Activated CD4-positive, alpha-beta T cell treated with anti-CD3 and anti-CD28 coated beads, Interleukin-2, amount 10 ng/mL, durations not matched to agents 24 days and 14 days (primary cell): ENCODE data around the gene RPP25L. TPM values are rescaled to one million over a fixed set of nuclear protein-coding genes. Genes with fewer than 3 reads are reported as not detected.

Experiments used
- DNase-seq: peaks from one replicate; pipeline ENCODE4 v3.0.0; 2022
- H3K27ac Mint-ChIP-seq: one replicate; pipeline ENCODE4 v1.8.0; 2022; ENCODE audit warnings: mild to moderate bottlenecking, mixed read lengths
- H3K27me3 Mint-ChIP-seq: one replicate; pipeline ENCODE4 v1.8.0; 2022; ENCODE audit warnings: mixed read lengths
- H3K36me3 Mint-ChIP-seq: one replicate; pipeline ENCODE4 v1.8.0; 2022; ENCODE audit warnings: low read depth, mild to moderate bottlenecking, mixed read lengths
- H3K4me1 Mint-ChIP-seq: one replicate; pipeline ENCODE4 v1.8.0; 2021; ENCODE audit warnings: mixed read lengths
- H3K4me3 Mint-ChIP-seq: one replicate; pipeline ENCODE4 v1.8.0; 2022; ENCODE audit warnings: mild to moderate bottlenecking, moderate library complexity, mixed read lengths
- H3K9me3 Mint-ChIP-seq: one replicate; pipeline ENCODE4 v1.8.0; 2021; ENCODE audit warnings: mixed read lengths
- intact Hi-C: fragments of 100-400 bp; cut with micrococcal nuclease; formaldehyde crosslinking; loops from one replicate; pipeline ENCODE4 v1.15.1; 2023
- total RNA-seq: library from RNA; stranded (reverse); gene quantifications from 2 replicates; pipeline ENCODE4 v1.2.3, GENCODE V29; 2022

The RPP25L gene
- total RNA-seq, 1 donor from 2014 or later, result 34.8 TPM

- no peak overlapping the region for H3K4me3 Mint-ChIP-seq
- intact Hi-C loops, result no loop called here
- H3K27me3 Mint-ChIP-seq, result peaks cover 25% of the 10 kb centered on the region
- H3K9me3 Mint-ChIP-seq, result no peaks in the 10 kb centered on the region
- H3K4me1 Mint-ChIP-seq, result peaks cover 38% of the 10 kb centered on the region
- no peak for DNase-seq
- H3K27ac Mint-ChIP-seq, result no peak overlapping the region
- H3K36me3 Mint-ChIP-seq, result peaks cover 40% of the 10 kb centered on the region
Measured at GRCh38 chr9:34633166-34633565, 21.3 kb upstream of the RPP25L start.

DNA sequence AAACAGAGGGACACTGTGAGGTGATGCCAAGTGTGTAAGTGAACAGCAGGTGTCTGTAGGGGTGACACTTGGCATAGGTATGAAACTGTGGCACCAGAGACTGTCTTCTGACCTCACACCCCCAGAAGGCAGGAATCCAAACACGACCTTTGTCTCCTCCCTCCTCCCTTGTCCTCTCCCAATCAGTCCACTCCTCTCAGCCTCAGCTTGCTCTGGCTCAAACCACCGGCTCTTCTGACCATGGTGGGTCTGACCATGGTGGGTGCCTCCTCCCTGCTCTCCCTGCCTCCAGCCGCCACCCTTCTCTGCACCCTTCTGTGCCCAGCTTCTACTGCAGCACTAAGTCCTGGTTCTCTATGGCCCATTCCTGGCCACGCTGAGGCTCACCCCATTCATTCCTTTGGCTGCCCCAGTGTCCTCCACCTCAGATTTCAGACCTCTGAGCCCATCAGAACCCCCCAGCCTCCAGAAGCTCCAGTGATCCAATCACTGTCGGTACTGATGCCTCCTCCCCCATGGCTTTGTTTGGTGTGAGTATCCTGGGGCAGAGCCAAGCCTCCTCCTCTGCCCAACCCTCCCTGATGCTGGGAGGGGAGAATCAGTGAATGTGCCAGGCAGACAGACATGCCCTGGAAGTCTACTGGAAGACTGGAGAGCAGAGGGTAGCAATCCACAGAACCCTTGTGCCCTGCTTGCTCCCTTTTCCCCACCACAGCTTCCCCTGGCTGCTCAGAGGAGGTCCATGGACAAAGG is 18.7 kb upstream of the RPP25L start:
- Mint-ChIP-seq H3K36me3 (peaks cover 29% of the 10 kb centered on the region), H3K27me3 (peaks cover 48% of the 10 kb centered on the region), H3K4me3 (peak overlapping the region; percentile 77), H3K4me1 (peaks cover 28% of the 10 kb centered on the region), H3K9me3 (no peaks in the 10 kb centered on the region), H3K27ac (no peak overlapping the region)
- intact Hi-C loops, result no loop called here
- DNase-seq, result no peak

GRCh38 chr9:34629491-34629808 is 17.6 kb upstream of the RPP25L start:
- intact Hi-C loops, result no loop called here
- Mint-ChIP-seq H3K4me1 (peaks cover 23% of the 10 kb centered on the region), H3K36me3 (peaks cover 20% of the 10 kb centered on the region), H3K27ac (no peak overlapping the region), H3K4me3 (peak overlapping the region; percentile 77), H3K27me3 (peaks cover 53% of the 10 kb centered on the region), H3K9me3 (no peaks in the 10 kb centered on the region)
- DNase-seq, result no peak

DNA sequence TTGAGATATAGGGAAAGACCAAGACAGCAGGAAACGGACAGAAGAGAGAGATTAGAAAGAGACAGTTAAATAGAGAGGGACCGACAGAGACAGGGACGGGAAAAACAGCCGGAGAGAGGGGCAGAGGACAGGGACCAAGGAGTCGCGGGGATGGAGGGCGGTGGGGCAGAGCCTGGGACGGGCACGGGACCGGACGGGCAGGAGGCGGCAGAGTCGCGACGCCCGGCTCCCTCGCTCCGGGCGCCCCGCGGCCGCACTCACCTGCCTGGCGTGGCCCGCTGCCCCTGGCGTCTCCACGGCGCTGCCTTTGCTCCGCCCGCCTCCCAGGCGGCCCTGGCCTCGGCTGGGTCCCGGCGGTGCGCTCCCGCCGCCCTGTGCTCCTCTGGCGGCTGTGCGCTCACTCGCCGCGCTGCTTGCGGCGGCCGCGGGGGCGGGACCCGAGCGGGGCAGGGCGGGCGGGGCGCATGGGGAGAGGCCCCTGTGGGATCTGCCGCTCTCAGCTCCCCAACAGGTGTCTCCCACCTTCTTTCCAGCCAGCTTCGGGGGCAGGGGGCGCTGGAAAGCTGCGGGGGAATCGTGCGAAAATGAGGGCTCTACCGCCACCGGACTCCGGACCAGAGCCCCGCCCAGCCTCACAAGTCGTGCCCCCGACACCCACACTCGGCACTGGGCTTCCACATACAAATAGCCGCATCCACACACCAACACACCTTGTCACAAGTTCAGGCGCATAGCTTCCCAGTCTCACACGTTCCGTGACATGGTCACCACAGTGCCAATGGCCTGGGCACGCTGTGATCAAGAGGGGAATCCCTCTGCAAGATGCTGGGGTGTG is 17.0 kb upstream of the RPP25L start, which contains the start of gene ARID3C:
TSS of gene ARID3C (minus strand) at position 411 of the 835 bp plus-strand sequence. CDS start 1,052 bp downstream, outside the sequence.
- Mint-ChIP-seq H3K27me3 (peaks cover 57% of the 10 kb centered on the region), H3K36me3 (peaks cover 14% of the 10 kb centered on the region), H3K4me3 (peak within 1 kb of the TSS; percentile 83), H3K27ac (no peak within 1 kb of the TSS), H3K4me1 (peaks cover 20% of the 10 kb centered on the region), H3K9me3 (no peaks in the 10 kb centered on the region)
- DNase-seq, result peak; percentile 83
- intact Hi-C loops, result no loop called here

GRCh38 chr9:34627716-34628655 is 16.1 kb upstream of the RPP25L start:
- Mint-ChIP-seq H3K27me3 (peaks cover 63% of the 10 kb centered on the region), H3K4me3 (peak overlapping the region; percentile 83), H3K27ac (no peak overlapping the region), H3K9me3 (no peaks in the 10 kb centered on the region), H3K36me3 (peaks cover 12% of the 10 kb centered on the region), H3K4me1 (peaks cover 22% of the 10 kb centered on the region)
- DNase-seq, result no peak
- intact Hi-C loops, result no loop called here

DNA sequence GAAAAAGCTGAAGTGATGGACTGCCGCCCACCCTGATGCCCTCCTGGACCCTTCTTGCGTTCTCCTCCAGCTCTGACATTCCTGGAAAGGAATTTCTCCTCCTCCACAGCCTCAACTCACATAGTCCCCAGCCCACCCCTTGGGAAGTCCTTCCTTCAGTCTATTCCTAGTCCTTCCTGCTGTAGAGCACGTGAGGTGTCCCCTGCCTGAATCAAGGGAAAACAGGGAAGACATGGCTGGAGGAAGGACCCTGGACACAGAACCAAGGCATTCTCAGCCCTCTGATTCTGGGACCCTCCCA is 13.2 kb upstream of the RPP25L start:
- DNase-seq, result no peak
- H3K27ac Mint-ChIP-seq, result no peak overlapping the region
- no peak overlapping the region for H3K4me3 Mint-ChIP-seq
- intact Hi-C loops, result no loop called here
- H3K36me3 Mint-ChIP-seq, result peaks cover 4% of the 10 kb centered on the region
- peaks cover 20% of the 10 kb centered on the region for H3K4me1 Mint-ChIP-seq
- no peaks in the 10 kb centered on the region for H3K9me3 Mint-ChIP-seq
- H3K27me3 Mint-ChIP-seq, result peaks cover 72% of the 10 kb centered on the region

DNA sequence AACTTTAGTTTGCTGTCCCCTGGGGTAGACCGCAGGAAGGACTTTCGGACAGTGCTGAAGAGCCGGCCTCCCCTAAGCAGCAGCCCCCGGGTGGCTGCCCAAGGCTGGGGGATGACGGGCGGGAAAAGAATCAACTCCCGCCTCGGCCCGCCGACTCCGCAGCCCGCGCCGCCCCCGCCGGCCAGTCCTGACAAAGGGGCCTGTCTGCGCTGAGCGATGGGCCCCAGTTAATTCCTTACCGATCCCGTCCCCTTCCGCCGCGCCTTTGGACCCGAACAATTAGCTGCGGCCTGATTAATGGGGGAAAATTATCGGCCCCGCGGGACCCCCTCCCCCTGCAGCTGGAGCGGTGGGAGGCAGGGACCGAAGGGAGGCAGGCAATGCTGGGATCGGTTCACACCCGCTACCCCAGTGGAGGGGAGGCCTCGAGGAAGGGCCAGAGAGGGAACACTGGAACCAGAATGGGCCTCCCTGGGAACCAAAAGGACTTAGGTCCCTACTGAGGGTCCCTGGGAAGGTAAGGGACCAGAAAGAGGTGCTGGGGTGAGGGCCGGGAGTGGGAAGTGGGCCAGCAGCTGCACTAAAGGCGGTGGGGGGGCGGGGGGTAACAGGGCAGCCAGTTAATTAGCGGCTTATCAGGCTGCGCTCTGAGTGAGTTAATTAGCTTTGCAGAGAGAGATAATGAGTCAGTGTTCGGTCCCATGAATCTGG is 12.7 kb upstream of the RPP25L start:
- peaks cover 22% of the 10 kb centered on the region for H3K4me1 Mint-ChIP-seq
- no peak overlapping the region for H3K4me3 Mint-ChIP-seq
- peaks cover 4% of the 10 kb centered on the region for H3K36me3 Mint-ChIP-seq
- H3K9me3 Mint-ChIP-seq, result no peaks in the 10 kb centered on the region
- DNase-seq, result no peak
- no peak overlapping the region for H3K27ac Mint-ChIP-seq
- intact Hi-C loops, result no loop called here
- H3K27me3 Mint-ChIP-seq, result peaks cover 67% of the 10 kb centered on the region

GRCh38 chr9:34623374-34624235 is 11.7 kb upstream of the RPP25L start:
- Mint-ChIP-seq H3K36me3 (peaks cover 4% of the 10 kb centered on the region), H3K4me1 (peaks cover 26% of the 10 kb centered on the region), H3K27me3 (peaks cover 60% of the 10 kb centered on the region), H3K27ac (no peak overlapping the region), H3K9me3 (no peaks in the 10 kb centered on the region), H3K4me3 (no peak overlapping the region)
- no peak for DNase-seq
- intact Hi-C loops, result no loop called here

- peak within 1 kb of the TSS; percentile 84 for H3K27ac Mint-ChIP-seq
- peaks cover 20% of the 10 kb centered on the region for H3K4me1 Mint-ChIP-seq
- DNase-seq, result peak; percentile 97
- intact Hi-C loops, result loop anchor here (1.0 kb wide), 2 partner anchors 8 to 14 kb away; partner anchors contain the start of gene RPP25L
- peak within 1 kb of the TSS; percentile 90 for H3K4me3 Mint-ChIP-seq
- H3K36me3 Mint-ChIP-seq, result peaks cover 13% of the 10 kb centered on the region
- H3K9me3 Mint-ChIP-seq, result no peaks in the 10 kb centered on the region
- H3K27me3 Mint-ChIP-seq, result peaks cover 31% of the 10 kb centered on the region
Measured at GRCh38 chr9:34620061-34620994, 8.4 kb upstream of the RPP25L start, which contains the start of gene DCTN3. Gene DCTN3 (minus strand): TSS chr9:34620495. CDS start chr9:34620464, 31 bp downstream.

- DNase-seq, result no peak
- H3K27ac Mint-ChIP-seq, result no peak overlapping the region
- peaks cover 34% of the 10 kb centered on the region for H3K4me1 Mint-ChIP-seq
- no peaks in the 10 kb centered on the region for H3K27me3 Mint-ChIP-seq
- H3K4me3 Mint-ChIP-seq, result no peak overlapping the region
- H3K36me3 Mint-ChIP-seq, result peaks cover 24% of the 10 kb centered on the region
- no peaks in the 10 kb centered on the region for H3K9me3 Mint-ChIP-seq
- intact Hi-C loops, result no loop called here
Measured at GRCh38 chr9:34615132-34615531, 3.2 kb upstream of the RPP25L start.

GRCh38 chr9:34612788-34613390 is 992 bp upstream of the RPP25L start:
- intact Hi-C loops, result loop anchor here (1.0 to 5.0 kb wide), 7 partner anchors 7 to 486 kb away; partner anchors contain the start of genes DCAF12, DCTN3, DNAI1 and FAM219A
- H3K27me3 Mint-ChIP-seq, result no peaks in the 10 kb centered on the region
- DNase-seq, result peak; percentile 92
- H3K9me3 Mint-ChIP-seq, result no peaks in the 10 kb centered on the region
- H3K4me1 Mint-ChIP-seq, result peaks cover 21% of the 10 kb centered on the region
- peaks cover 24% of the 10 kb centered on the region for H3K36me3 Mint-ChIP-seq
- H3K27ac Mint-ChIP-seq, result peak overlapping the region; percentile 97
- H3K4me3 Mint-ChIP-seq, result peak overlapping the region; percentile 96
